HG03378 (cell line): Measurements from ENCODE around the gene SAMD5.
"Not testable (repeated sequence)": the region's sequence is repeated elsewhere in the genome, so short reads cannot be mapped to it uniquely, and the experiment has no call there.

Experiments
- ATAC-seq: cut with Tn5 transposase; IDR thresholded peaks from one replicate; pipeline ENCODE4 v1.9.1; 2021; ENCODE audit warnings: mild to moderate bottlenecking, moderate library complexity; ENCODE audit not compliant: unreplicated experiment

SAMD5 gene

GRCh38 chr6:147527197-147527596 is 18.7 kb downstream of the SAMD5 start:
- no peak for ATAC-seq

GRCh38 chr6:147528511-147529145 is 20.1 kb downstream of the SAMD5 start:
- ATAC-seq = no peak

- peak; percentile 63 for ATAC-seq
Observed at GRCh38 chr6:147530132-147531060, 21.9 kb downstream of the SAMD5 start.

GRCh38 chr6:147531321-147531720 is 22.8 kb downstream of the SAMD5 start:
- ATAC-seq = no peak

- no peak for ATAC-seq
Observed at GRCh38 chr6:147534116-147534860, 25.8 kb downstream of the SAMD5 start.

GRCh38 chr6:147538821-147539220 is 30.3 kb downstream of the SAMD5 start:
- ATAC-seq = no peak

- ATAC-seq = no peak
Observed at GRCh38 chr6:147540075-147540474, 31.6 kb downstream of the SAMD5 start.

GRCh38 chr6:147542436-147542835 is 33.9 kb downstream of the SAMD5 start:
- not testable (repeated sequence) for ATAC-seq

- ATAC-seq = no peak
Observed at GRCh38 chr6:147544420-147544819, 35.9 kb downstream of the SAMD5 start.

GRCh38 chr6:147546501-147547368 is 38.2 kb downstream of the SAMD5 start:
- no peak for ATAC-seq

- ATAC-seq = no peak
Observed at GRCh38 chr6:147547369-147547902, 38.9 kb downstream of the SAMD5 start.

GRCh38 chr6:147548921-147549475 is 40.5 kb downstream of the SAMD5 start:
- ATAC-seq = no peak

- ATAC-seq = no peak
Observed at GRCh38 chr6:147549531-147549930, 41.0 kb downstream of the SAMD5 start.

GRCh38 chr6:147551976-147552375 is 43.5 kb downstream of the SAMD5 start:
- ATAC-seq = no peak

GRCh38 chr6:147553099-147553498 is 44.6 kb downstream of the SAMD5 start:
- no peak for ATAC-seq

GRCh38 chr6:147554281-147554680 is 45.8 kb downstream of the SAMD5 start:
- no peak for ATAC-seq

- ATAC-seq = no peak
Observed at GRCh38 chr6:147559006-147559405, 50.5 kb downstream of the SAMD5 start.

GRCh38 chr6:147560670-147561069 is 52.2 kb downstream of the SAMD5 start:
- no peak for ATAC-seq

- ATAC-seq = no peak
Observed at GRCh38 chr6:147561726-147562125, 53.2 kb downstream of the SAMD5 start.

GRCh38 chr6:147563472-147563871 is 55.0 kb downstream of the SAMD5 start:
- no peak for ATAC-seq
